Measurements from ENCODE around the gene NPR3. TPM values are rescaled to one million over a fixed set of nuclear protein-coding genes. Genes with fewer than 3 reads are reported as not detected.

Gene NPR3
- polyA plus RNA-seq, 1 donor (not counting 4 experiments of a cell fraction or from before 2014, with no cell fraction given): 0.12 TPM

GRCh38 chr5:32752411-32752810 is 41.3 kb downstream of the NPR3 start:
- Histone ChIP-seq H2AFZ (ENCODE audit: control insufficient read depth, low read length) (no peak overlapping the region), H3K27ac (ENCODE audit: control insufficient read depth, insufficient read depth, low read length) (no peak overlapping the region)

GRCh38 chr5:32753051-32753450 is 41.9 kb downstream of the NPR3 start:
- DNase-seq (ENCODE audit: low read depth, low spot score): no peak

More at GRCh38 chr5:32752411-32752810, 41.3 kb downstream of the NPR3 start:
- FAIRE-seq (no peak), DNase-seq (ENCODE audit: low read depth, low spot score) (no peak)
- no peaks in the 10 kb centered on the region for H3K4me1 ChIP-seq (ENCODE audit: control insufficient read depth, extremely low read depth, insufficient read depth, low read length)
- no peak overlapping the region for H3K4me2 ChIP-seq (ENCODE audit: control insufficient read depth, extremely low read depth, insufficient read depth, low read depth, low read length)
- dilution Hi-C loops (cut with MboI; ENCODE audit: extremely low pct_ligation_motif_present, low sequenced_read_pairs): no loop called here
- no peaks in the 10 kb centered on the region for H3K79me2 ChIP-seq (ENCODE audit: control insufficient read depth, insufficient read depth, low read length)
- no peaks in the 10 kb centered on the region for H3K9me1 ChIP-seq (ENCODE audit: control insufficient read depth, extremely low read depth, insufficient read depth, low read length)
- no peaks in the 10 kb centered on the region for H3K27me3 ChIP-seq (ENCODE audit: control insufficient read depth, extremely low read depth, insufficient read depth, low read length)
- no peak overlapping the region for H3K9ac ChIP-seq (ENCODE audit: control insufficient read depth, extremely low read depth, insufficient read depth, low read length)
- H3K9me3 ChIP-seq (ENCODE audit: control insufficient read depth, low read depth, low read length): no peaks in the 10 kb centered on the region
- no peak overlapping the region for H3K4me3 ChIP-seq (ENCODE audit: control insufficient read depth in 2 of 3, extremely low read depth in 1 of 3, insufficient read depth in 2 of 3, low read depth in 1 of 3, low read length in 3 of 3)
- TF ChIP-seq CTCF (optimal IDR thresholded peaks at IDR 0.05 in 1 of 3, IDR thresholded peaks at IDR 0.05 in 1 of 3, conservative IDR thresholded peaks at IDR 0.05 in 1 of 3; ENCODE audit: extremely low read depth in 1 of 3, insufficient read depth in 2 of 3, low read length in 3 of 3): no peak
- no peak for TF ChIP-seq EZH2 (IDR thresholded peaks at IDR 0.05; ENCODE audit: low read length)
- H4K20me1 ChIP-seq (ENCODE audit: control insufficient read depth, extremely low read depth, insufficient read depth, low read length): no peaks in the 10 kb centered on the region
- H3K36me3 ChIP-seq (ENCODE audit: control insufficient read depth in 2 of 2, extremely low read depth in 1 of 2, insufficient read depth in 2 of 2, low read length in 2 of 2): no peaks in the 10 kb centered on the region

More at GRCh38 chr5:32753051-32753450, 41.9 kb downstream of the NPR3 start:
- no peaks in the 10 kb centered on the region for H3K4me1 ChIP-seq (ENCODE audit: control insufficient read depth, extremely low read depth, insufficient read depth, low read length)
- H3K4me3 ChIP-seq (ENCODE audit: control insufficient read depth in 2 of 3, extremely low read depth in 1 of 3, insufficient read depth in 2 of 3, low read depth in 1 of 3, low read length in 3 of 3): no peak overlapping the region
- no peaks in the 10 kb centered on the region for H4K20me1 ChIP-seq (ENCODE audit: control insufficient read depth, extremely low read depth, insufficient read depth, low read length)
- H3K79me2 ChIP-seq (ENCODE audit: control insufficient read depth, insufficient read depth, low read length): no peaks in the 10 kb centered on the region
- FAIRE-seq: no peak
- H3K4me2 ChIP-seq (ENCODE audit: control insufficient read depth, extremely low read depth, insufficient read depth, low read depth, low read length): no peak overlapping the region
- no peaks in the 10 kb centered on the region for H3K36me3 ChIP-seq (ENCODE audit: control insufficient read depth in 2 of 2, extremely low read depth in 1 of 2, insufficient read depth in 2 of 2, low read length in 2 of 2)
- no peaks in the 10 kb centered on the region for H3K9me1 ChIP-seq (ENCODE audit: control insufficient read depth, extremely low read depth, insufficient read depth, low read length)
- H3K27me3 ChIP-seq (ENCODE audit: control insufficient read depth, extremely low read depth, insufficient read depth, low read length): no peaks in the 10 kb centered on the region
- H3K27ac ChIP-seq (ENCODE audit: control insufficient read depth, insufficient read depth, low read length): no peak overlapping the region
- dilution Hi-C loops (cut with MboI; ENCODE audit: extremely low pct_ligation_motif_present, low sequenced_read_pairs): no loop called here
- H3K9ac ChIP-seq (ENCODE audit: control insufficient read depth, extremely low read depth, insufficient read depth, low read length): no peak overlapping the region
- H3K9me3 ChIP-seq (ENCODE audit: control insufficient read depth, low read depth, low read length): no peaks in the 10 kb centered on the region
- no peak overlapping the region for H2AFZ ChIP-seq (ENCODE audit: control insufficient read depth, low read length)
- no peak for TF ChIP-seq EZH2 (IDR thresholded peaks at IDR 0.05; ENCODE audit: low read length)
- no peak for TF ChIP-seq CTCF (optimal IDR thresholded peaks at IDR 0.05 in 1 of 3, IDR thresholded peaks at IDR 0.05 in 1 of 3, conservative IDR thresholded peaks at IDR 0.05 in 1 of 3; ENCODE audit: extremely low read depth in 1 of 3, insufficient read depth in 2 of 3, low read length in 3 of 3)

Measured in keratinocyte (primary cell).